Transverse colon (tissue), 4 donors: ENCODE results near the gene MYO16.

Experiments
- EP300 ChIP-seq: sonication (generic); formaldehyde crosslinking; IDR thresholded peaks from one replicate; pipeline ENCODE4 v1.6.1; 2017; ENCODE audit warnings: antibody characterized with exemption, low read depth
- POLR2A ChIP-seq: fragments of 450-650 bp; IDR thresholded peaks from one replicate; pipeline ENCODE4 v1.6.1; 2016; ENCODE audit warnings: antibody characterized with exemption, mild to moderate bottlenecking, moderate library complexity
- POLR2AphosphoS5 ChIP-seq, 3 donors: sonication (generic); formaldehyde crosslinking; IDR thresholded peaks; one replicate each; pipeline ENCODE4 v1.6.1; 2016; ENCODE audit warnings: antibody characterized with exemption in 3 of 3
- TF ChIP-seq, protein P1 (sequence below), 5 experiments: fragments of 200-600 bp in 3 of 5; fragments of 450-650 bp in 2 of 5; sonication (generic) in 3 of 5; IDR thresholded peaks; 1 replicate in 2 of 5; 2 replicates in 3 of 5; pipeline ENCODE4 v1.5.1; 2016 to 2017; ENCODE audit warnings: antibody characterized with exemption in 5 of 5, inconsistent platforms in 3 of 5, mild to moderate bottlenecking in 2 of 5, moderate library complexity in 1 of 5

DNA sequence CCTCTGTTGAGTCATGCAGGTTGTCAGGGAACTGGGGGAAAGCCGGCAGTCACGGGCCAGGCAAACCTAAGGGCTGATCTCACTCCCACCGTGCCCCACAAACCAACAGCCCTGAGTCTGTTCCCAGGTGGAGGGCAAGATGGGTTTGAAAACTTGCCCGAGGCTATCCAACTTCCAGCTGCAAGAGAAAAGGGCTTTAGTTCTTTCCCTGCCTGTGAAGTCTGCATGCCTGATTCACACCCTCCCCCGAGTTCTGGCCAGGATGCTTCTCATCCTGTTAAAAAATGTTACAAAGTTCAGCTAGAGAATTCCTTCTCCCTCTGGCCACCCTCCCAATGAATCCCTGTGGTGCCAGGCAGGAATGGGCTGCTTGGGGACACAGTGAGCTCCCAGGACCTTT, 33.1 kb downstream of the MYO16 start:
- TF ChIP-seq, protein P1, sequence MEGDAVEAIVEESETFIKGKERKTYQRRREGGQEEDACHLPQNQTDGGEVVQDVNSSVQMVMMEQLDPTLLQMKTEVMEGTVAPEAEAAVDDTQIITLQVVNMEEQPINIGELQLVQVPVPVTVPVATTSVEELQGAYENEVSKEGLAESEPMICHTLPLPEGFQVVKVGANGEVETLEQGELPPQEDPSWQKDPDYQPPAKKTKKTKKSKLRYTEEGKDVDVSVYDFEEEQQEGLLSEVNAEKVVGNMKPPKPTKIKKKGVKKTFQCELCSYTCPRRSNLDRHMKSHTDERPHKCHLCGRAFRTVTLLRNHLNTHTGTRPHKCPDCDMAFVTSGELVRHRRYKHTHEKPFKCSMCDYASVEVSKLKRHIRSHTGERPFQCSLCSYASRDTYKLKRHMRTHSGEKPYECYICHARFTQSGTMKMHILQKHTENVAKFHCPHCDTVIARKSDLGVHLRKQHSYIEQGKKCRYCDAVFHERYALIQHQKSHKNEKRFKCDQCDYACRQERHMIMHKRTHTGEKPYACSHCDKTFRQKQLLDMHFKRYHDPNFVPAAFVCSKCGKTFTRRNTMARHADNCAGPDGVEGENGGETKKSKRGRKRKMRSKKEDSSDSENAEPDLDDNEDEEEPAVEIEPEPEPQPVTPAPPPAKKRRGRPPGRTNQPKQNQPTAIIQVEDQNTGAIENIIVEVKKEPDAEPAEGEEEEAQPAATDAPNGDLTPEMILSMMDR (IDR thresholded peaks at IDR 0.05), result no peak
- TF ChIP-seq POLR2AphosphoS5 (IDR thresholded peaks at IDR 0.05) (no peak), EP300 (no peak), POLR2A (no peak)
